ENCODE data around the gene GALNT17.
A peak's percentile ranks its signal among the peaks of the same experiment; 100 is the strongest.
"Not testable (repeated sequence)": the region's sequence is repeated elsewhere in the genome, so short reads cannot be mapped to it uniquely, and the experiment has no call there.

Gene GALNT17

DNA sequence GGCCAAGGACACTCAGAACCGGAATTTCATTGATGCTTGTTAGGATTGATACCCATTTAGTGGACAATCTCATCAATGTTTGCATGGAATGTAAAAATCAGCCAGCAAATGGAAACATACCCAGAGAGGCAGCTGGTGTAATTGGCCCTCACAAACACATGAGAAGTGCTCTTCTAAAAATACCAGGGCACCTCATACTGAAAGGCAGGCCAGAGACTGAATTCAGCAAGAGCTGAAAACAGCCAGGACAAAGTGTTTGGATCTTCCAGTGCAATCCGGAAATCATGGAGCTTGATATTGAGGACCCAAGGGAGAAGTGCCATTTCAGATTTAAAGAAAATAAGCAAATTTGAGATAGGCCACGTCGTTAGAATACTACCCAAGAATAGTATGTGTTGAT lies 498.6 kb downstream of the GALNT17 start:
- TF ChIP-seq CTCF (IDR thresholded peaks at IDR 0.05; ENCODE audit: low read depth, low read length, missing control alignments): no peak
- no peak for DNase-seq (ENCODE audit: extremely low read depth, low read depth)
- H3K4me3 ChIP-seq (replicated peaks; ENCODE audit: low read depth, low read length): no peak overlapping the region

DNA sequence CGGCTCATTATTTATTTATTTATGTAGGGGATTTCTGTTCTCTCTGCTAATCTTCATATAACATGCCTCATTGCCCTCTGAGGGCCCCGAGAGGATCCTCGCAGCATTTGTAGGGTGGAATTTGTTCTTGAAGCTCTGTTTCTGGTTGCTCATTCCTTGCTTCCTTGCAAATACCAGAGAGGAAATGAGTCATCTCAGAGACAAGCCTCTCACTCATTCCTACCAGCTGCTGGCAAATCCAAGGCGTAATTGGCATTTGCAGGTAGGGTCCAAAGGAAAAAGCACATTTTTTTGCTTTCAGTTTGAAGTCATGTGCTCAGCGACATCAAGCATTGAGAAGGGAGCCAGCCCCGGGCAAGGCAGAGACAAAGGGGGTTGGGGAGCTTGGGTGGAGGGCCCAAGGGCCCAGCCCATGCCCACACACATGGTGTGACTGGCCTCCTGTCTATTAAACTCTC lies 501.6 kb downstream of the GALNT17 start:
- no peak overlapping the region for H3K4me3 ChIP-seq (replicated peaks; ENCODE audit: low read depth, low read length)
- TF ChIP-seq CTCF (IDR thresholded peaks at IDR 0.05; ENCODE audit: low read depth, low read length, missing control alignments): no peak
- DNase-seq (ENCODE audit: extremely low read depth, low read depth): peak; percentile 10

DNA sequence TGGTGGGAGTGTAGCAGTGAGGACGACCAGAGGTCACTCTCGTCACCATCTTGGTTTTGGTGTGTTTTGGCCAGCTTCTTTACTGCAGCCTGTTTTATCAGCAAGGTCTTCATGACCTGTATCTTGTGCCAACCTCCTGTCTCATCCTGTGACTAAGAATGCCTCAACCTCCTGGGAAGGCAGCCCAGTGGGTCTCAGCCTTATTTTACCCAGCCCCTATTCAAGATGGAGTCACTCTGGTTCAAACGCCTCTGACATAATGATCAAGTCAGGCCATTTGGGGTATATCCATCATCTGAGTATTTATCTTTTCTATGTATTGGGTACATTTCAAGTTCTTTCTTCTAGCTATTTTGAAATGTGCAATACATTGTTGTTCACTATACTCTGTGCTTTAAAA lies 503.9 kb downstream of the GALNT17 start:
- not testable (repeated sequence) for H3K4me3 ChIP-seq (replicated peaks; ENCODE audit: low read depth, low read length); DNase-seq (ENCODE audit: extremely low read depth, low read depth)

DNA sequence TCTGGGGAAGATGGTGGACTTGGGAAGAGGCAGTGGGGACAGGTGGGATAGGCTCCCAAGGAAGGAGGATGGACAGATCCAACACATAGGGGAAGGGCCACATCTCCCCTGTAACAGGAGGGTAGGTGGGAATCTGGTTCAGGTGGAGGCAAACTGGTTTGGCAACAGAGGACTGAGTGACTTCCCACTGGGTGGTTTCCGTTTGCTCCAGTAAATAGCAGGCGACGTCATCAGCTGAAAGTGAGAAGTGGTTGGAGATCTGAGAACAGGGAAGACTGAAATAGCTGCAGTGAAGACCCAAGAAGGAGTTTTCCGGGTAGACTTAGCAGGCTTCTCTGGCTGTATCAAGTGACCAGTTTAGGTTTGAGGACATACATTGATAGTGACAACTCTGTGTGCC lies 504.4 kb downstream of the GALNT17 start:
- DNase-seq (ENCODE audit: extremely low read depth, low read depth): no peak
- no peak for TF ChIP-seq CTCF (IDR thresholded peaks at IDR 0.05; ENCODE audit: low read depth, low read length, missing control alignments)
- no peak overlapping the region for H3K4me3 ChIP-seq (replicated peaks; ENCODE audit: low read depth, low read length)

DNA sequence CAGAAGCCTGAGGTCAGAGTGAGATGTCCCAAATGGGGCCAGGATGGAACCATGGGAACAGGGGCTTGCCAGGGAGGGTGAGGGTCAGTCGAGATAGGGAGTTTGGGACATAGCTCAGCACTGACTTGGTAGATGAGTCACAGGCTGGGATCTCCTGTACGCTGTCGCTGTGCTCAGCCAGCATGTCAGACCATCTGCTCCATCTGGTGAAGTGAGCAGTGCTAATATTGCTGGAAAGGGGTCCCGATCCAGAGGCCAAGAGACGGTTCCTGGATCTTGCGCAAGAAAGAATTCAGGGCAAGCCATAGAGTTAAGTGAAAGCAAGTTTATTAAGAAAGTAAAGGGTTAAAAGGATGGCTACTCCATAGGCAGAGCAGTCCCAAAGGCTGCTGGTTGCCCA lies 505.6 kb downstream of the GALNT17 start:
- TF ChIP-seq CTCF (IDR thresholded peaks at IDR 0.05; ENCODE audit: low read depth, low read length, missing control alignments): no peak
- no peak overlapping the region for H3K4me3 ChIP-seq (replicated peaks; ENCODE audit: low read depth, low read length)
- DNase-seq (ENCODE audit: extremely low read depth, low read depth): no peak

DNA sequence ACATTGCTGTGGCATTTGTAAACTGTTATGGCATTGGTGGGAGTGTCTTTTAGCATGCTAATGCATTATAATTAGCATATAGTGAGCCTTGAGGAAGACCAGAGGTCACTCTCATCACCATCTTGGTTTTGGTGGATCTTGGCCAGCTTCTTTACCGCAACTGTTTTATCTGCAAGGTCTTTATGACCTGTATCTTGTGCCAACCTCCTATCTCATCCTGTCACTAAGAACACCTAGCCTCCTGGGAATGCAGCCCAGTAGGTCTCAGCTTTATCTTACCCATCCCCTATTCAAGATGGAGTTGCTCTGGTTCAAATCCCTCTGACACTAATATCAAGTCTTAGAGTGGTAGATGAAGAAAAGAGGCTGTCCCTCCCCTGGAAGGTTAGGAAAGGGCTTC lies 506.2 kb downstream of the GALNT17 start:
- TF ChIP-seq CTCF (IDR thresholded peaks at IDR 0.05; ENCODE audit: low read depth, low read length, missing control alignments): no peak
- DNase-seq (ENCODE audit: extremely low read depth, low read depth): no peak
- H3K4me3 ChIP-seq (replicated peaks; ENCODE audit: low read depth, low read length): no peak overlapping the region

DNA sequence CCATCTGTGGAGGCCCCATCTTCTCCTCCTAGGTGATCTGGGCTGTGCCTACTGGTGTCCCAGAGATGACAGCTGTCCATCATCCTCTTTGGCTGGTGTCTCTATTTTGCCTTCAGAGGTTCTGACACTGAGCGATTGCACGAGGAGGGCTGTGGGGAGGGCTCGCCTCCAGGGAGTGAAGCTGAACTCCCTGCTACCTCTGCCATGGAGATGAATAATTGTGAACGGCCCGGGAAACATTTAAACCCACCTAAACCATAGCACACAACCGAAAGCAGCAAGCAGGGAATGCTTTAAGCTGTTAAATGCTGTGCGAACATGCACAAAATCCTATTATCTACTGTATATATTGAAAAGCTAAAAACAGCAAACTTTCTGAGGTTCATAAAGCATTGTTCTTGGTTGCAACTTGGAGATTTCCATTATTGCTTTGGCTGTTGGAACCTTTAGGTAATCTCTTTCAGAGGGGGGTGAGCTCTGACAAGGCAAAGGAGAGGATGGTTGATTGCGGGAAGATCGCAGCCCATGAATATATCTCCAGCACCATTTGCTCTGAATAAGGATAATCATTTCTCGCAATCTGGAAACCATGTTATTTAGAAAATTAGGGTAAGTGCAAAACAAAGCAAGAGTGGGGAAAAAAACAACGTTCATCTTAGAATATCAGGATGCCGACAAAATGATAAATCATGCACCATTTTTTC lies 507.6 kb downstream of the GALNT17 start:
- no peak overlapping the region for H3K4me3 ChIP-seq (replicated peaks; ENCODE audit: low read depth, low read length)
- no peak for TF ChIP-seq CTCF (IDR thresholded peaks at IDR 0.05; ENCODE audit: low read depth, low read length, missing control alignments)
- DNase-seq (ENCODE audit: extremely low read depth, low read depth): no peak

- DNase-seq (ENCODE audit: extremely low read depth, low read depth); H3K4me3 ChIP-seq (replicated peaks; ENCODE audit: low read depth, low read length): not testable (repeated sequence)
Measured at GRCh38 chr7:71643031-71643430, 511.1 kb downstream of the GALNT17 start.

Measured in HFF-Myc (cell line).